ENCODE data around the gene ICA1.

The ICA1 gene

DNA sequence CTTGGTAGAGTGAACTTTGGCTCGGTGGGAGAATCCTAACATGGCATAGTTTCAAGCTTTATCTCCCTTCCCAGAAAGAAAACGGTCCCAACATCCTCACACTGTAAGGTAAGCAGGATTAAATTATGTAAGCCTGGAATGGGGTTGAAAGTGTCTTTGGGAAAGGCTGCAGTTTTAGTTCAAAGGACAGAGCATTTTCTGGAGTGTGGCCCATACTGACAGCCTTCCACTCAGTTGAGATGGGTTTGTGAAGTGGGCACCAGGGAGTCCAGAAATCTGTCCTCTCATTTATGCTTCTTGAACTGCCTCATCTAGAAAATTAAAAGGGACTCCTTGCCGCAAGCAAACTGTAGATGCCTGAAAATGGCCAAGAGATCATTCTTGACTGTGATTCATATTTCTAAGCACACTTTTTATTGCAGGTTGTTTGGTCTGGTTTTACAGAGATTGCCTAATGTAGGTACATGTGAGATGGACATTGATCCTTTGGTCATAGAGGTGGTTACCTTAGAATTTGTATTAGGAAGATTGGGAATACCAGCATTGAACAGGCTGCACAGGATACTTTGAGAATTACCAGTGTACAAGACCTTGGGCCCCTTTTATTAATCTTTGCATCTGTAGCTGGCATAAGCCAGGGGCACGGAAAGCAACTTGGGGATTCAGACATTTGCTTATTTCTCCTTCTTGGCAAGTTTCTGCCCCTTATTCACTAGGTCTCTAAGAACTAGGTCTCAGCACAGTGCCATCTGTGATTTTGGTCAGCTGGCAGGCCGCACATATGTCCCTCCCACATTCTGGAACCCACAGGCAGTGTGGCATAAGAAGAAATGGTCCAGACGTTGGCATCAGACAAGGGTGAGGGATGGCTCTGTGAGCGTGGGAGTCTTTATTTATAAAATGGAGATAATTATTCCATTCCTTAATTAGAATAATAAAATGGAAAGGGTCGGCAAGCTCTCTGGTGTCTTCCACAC, 167.5 kb downstream of the ICA1 start:
- TF ChIP-seq, protein P1, sequence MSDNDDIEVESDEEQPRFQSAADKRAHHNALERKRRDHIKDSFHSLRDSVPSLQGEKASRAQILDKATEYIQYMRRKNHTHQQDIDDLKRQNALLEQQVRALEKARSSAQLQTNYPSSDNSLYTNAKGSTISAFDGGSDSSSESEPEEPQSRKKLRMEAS (IDR thresholded peaks at IDR 0.05; ENCODE audit: low read depth, low read length) = no peak
- TF ChIP-seq, protein P2, sequence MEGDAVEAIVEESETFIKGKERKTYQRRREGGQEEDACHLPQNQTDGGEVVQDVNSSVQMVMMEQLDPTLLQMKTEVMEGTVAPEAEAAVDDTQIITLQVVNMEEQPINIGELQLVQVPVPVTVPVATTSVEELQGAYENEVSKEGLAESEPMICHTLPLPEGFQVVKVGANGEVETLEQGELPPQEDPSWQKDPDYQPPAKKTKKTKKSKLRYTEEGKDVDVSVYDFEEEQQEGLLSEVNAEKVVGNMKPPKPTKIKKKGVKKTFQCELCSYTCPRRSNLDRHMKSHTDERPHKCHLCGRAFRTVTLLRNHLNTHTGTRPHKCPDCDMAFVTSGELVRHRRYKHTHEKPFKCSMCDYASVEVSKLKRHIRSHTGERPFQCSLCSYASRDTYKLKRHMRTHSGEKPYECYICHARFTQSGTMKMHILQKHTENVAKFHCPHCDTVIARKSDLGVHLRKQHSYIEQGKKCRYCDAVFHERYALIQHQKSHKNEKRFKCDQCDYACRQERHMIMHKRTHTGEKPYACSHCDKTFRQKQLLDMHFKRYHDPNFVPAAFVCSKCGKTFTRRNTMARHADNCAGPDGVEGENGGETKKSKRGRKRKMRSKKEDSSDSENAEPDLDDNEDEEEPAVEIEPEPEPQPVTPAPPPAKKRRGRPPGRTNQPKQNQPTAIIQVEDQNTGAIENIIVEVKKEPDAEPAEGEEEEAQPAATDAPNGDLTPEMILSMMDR (IDR thresholded peaks at IDR 0.05; ENCODE audit: low read depth, low read length) = no peak
- TF ChIP-seq POLR2A (IDR thresholded peaks at IDR 0.05; ENCODE audit: extremely low read depth, insufficient read length) (no peak), MYC (IDR thresholded peaks at IDR 0.05; ENCODE audit: low read depth, low read length) (no peak)
- no peak for DNase-seq (ENCODE audit: low read depth)
- no peak overlapping the region for H3K4me3 ChIP-seq (ENCODE audit: low read depth, low read length)

DNA sequence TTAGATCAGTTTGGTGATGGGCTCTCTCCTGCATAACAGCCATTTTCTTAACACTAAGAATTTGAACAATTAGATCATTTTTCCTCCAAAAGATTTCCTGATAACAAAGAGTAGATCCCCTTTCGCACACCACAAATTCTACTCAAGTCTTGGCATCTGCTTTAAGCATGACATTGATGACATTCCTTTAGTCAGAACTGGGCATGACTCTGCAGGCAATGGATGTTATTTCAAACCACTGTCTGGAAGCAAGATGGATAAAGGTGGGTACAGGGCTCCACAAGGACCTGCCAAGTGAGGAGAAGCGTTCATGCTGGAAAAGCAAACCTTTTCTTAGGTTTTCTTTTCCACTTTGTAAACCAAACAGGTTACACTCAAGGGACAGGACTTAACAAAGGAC, 169.8 kb downstream of the ICA1 start:
- H3K4me3 ChIP-seq (ENCODE audit: low read depth, low read length) = no peak overlapping the region
- DNase-seq (ENCODE audit: low read depth) = no peak
- no peak for TF ChIP-seq POLR2A (IDR thresholded peaks at IDR 0.05; ENCODE audit: extremely low read depth, insufficient read length)
- TF ChIP-seq MYC (IDR thresholded peaks at IDR 0.05; ENCODE audit: low read depth, low read length) = no peak
- TF ChIP-seq, protein P1 (IDR thresholded peaks at IDR 0.05; ENCODE audit: low read depth, low read length) = no peak
- TF ChIP-seq, protein P2 (IDR thresholded peaks at IDR 0.05; ENCODE audit: low read depth, low read length) = no peak

- H3K4me3 ChIP-seq (ENCODE audit: low read depth, low read length) = no peak overlapping the region
- TF ChIP-seq, protein P2 (IDR thresholded peaks at IDR 0.05; ENCODE audit: low read depth, low read length) = no peak
- TF ChIP-seq, protein P1 (IDR thresholded peaks at IDR 0.05; ENCODE audit: low read depth, low read length) = no peak
- TF ChIP-seq POLR2A (IDR thresholded peaks at IDR 0.05; ENCODE audit: extremely low read depth, insufficient read length) (no peak), MYC (IDR thresholded peaks at IDR 0.05; ENCODE audit: low read depth, low read length) (no peak)
- no peak for DNase-seq (ENCODE audit: low read depth)
Observed at GRCh38 chr7:8089036-8089780, 172.8 kb downstream of the ICA1 start.

DNA sequence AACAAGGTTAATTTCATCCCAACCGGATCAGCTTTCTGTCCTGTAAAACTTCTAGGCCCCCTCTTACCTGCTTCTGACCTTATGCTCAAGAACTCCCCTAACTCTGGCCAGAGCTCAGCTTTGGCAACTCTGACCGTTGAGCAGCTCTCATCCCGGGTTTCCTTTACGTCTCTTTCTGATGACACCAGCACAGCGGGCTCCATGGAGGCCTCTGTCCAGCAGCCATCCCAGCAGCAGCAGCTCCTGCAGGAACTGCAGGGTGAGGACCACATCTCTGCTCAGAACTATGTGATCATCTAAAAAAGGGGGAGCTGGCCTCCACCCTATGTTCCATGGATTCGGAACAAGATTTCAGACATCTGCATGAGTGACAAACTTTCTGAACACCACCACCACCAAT, 175.7 kb downstream of the ICA1 start:
- no peak overlapping the region for H3K4me3 ChIP-seq (ENCODE audit: low read depth, low read length)
- no peak for DNase-seq (ENCODE audit: low read depth)
- TF ChIP-seq, protein P2 (IDR thresholded peaks at IDR 0.05; ENCODE audit: low read depth, low read length) = no peak
- TF ChIP-seq, protein P1 (IDR thresholded peaks at IDR 0.05; ENCODE audit: low read depth, low read length) = no peak
- no peak for TF ChIP-seq POLR2A (IDR thresholded peaks at IDR 0.05; ENCODE audit: extremely low read depth, insufficient read length)
- no peak for TF ChIP-seq MYC (IDR thresholded peaks at IDR 0.05; ENCODE audit: low read depth, low read length)

DNA sequence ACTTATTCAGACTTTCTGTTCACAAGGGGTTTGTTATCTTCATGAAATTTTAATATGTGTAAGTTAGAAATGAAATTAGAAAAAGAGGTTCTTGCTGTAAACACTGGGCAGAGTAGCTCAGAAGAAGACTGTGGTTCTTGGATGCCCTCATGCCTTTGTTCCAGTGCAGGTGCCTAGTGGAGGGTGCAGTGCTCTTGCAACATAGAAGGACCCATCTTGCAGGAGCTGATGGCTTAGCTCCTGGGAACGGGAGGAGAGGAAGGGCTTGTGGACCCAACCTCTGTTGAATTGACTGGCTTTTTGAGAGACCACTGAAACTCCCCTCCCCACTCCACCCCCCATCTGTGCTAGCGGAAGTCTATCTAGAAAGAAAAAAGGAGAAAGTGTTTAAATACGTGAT, 176.5 kb downstream of the ICA1 start:
- DNase-seq (ENCODE audit: low read depth) = no peak
- TF ChIP-seq POLR2A (IDR thresholded peaks at IDR 0.05; ENCODE audit: extremely low read depth, insufficient read length) = no peak
- TF ChIP-seq, protein P2 (IDR thresholded peaks at IDR 0.05; ENCODE audit: low read depth, low read length) = no peak
- TF ChIP-seq, protein P1 (IDR thresholded peaks at IDR 0.05; ENCODE audit: low read depth, low read length) = no peak
- TF ChIP-seq MYC (IDR thresholded peaks at IDR 0.05; ENCODE audit: low read depth, low read length) = no peak
- no peak overlapping the region for H3K4me3 ChIP-seq (ENCODE audit: low read depth, low read length)

All from NB4 (cell line).